Psoas muscle (tissue), 8 donors: Measurements from ENCODE around the gene SIRPA. TPM values are rescaled to one million over a fixed set of nuclear protein-coding genes. Genes with fewer than 3 reads are reported as not detected.

ENCODE experiments used
- ATAC-seq, 4 donors: fragments of 200-7000 bp; cut with Tn5 transposase; one replicate each; pipeline ENCODE4 v1.9.1; 2020; ENCODE audit warnings: moderate library complexity in 3 of 4, mild to moderate bottlenecking in 2 of 4
- DNase-seq, 2 donors: peaks; one replicate each; pipeline ENCODE4 v3.0.0-alpha.2; 2020
- H3K27ac ChIP-seq: fragments of 200-600 bp; one replicate; pipeline ENCODE4 v1.8.0; 2022
- H3K27me3 ChIP-seq, 3 donors: fragments of 200-600 bp in 1 of 3; one replicate each; pipeline versions ENCODE4 v1.6.1 to v1.8.0; 2013 to 2022; ENCODE audit warnings: low read length in 2 of 3, mild to moderate bottlenecking in 2 of 3, moderate library complexity in 1 of 3; ENCODE audit not compliant: insufficient read depth in 3 of 3
- H3K36me3 ChIP-seq, 2 donors: fragments of 200-600 bp in 1 of 2; one replicate each; pipeline versions ENCODE4 v1.6.1 to v1.8.0; 2013 to 2022; ENCODE audit warnings: low read depth in 1 of 2, mild to moderate bottlenecking in 1 of 2, moderate library complexity in 1 of 2; ENCODE audit not compliant: insufficient read depth in 1 of 2
- H3K4me1 ChIP-seq: fragments of 200-600 bp; one replicate; pipeline ENCODE4 v1.8.0; 2022
- H3K4me3 ChIP-seq: fragments of 200-600 bp; one replicate; pipeline ENCODE4 v1.8.0; 2022; ENCODE audit warnings: mild to moderate bottlenecking
- H3K9me3 ChIP-seq: fragments of 200-600 bp; one replicate; pipeline ENCODE4 v1.8.0; 2022
- WGBS, 3 donors: extraction: QIAGEN DNeasy Blood & Tissue Kit; methylation state at CpG; one replicate each; pipeline versions ENCODE4 v1.1.6 to v1.1.7; 2013; 5-methylcytosine and 5-hydroxymethylcytosine counted together
- intact Hi-C, 2 donors: fragments of 100-400 bp; cut with DNase I; formaldehyde crosslinking; loops; one replicate each; pipeline versions ENCODE4 v1.11.0 to v1.14.2; 2022
- polyA plus RNA-seq, 3 donors: library from polyadenylated mRNA; stranded (reverse); fragments of 200-250 nt; gene quantifications; one replicate each; pipeline ENCODE4 v1.2.3, GENCODE V29; 2013
- total RNA-seq, 4 donors: library from RNA; stranded (reverse); fragmentation: NEBNext Ultra II Directional in 2 of 4; extraction: Animal tissue kit (Norgen Biotek cat#: 25700) in 2 of 4; gene quantifications; one replicate each; pipeline versions ENCODE4 v1.2.1 to v1.2.4, GENCODE V29; 2021 to 2023
- TF ChIP-seq, protein P1 (sequence below): fragments of 200-600 bp; IDR thresholded peaks from one replicate; pipeline ENCODE4 v1.8.0; 2022; ENCODE audit warnings: antibody characterized with exemption
- donor health status: healthy with polysubstance abuse.
- donor health status: DM: no; HTN: no; CAD: no; lungs with moderate emphysema.
- donor health status: Bipolar disorder and iron deficiency.
- donor health status: healthy.
- donor health status: DM: yes; HTN: yes; CAD: no.
- donor health status: DM: no; HTN: no; CAD: no.
- donor health status: DM: no; HTN: no; CAD: no.
- donor health status: DM: yes; HTN: yes; CAD: no.

Gene SIRPA
- total and polyA plus RNA-seq, 7 donors: 6.2 to 42.9 (median 15.3) TPM

GRCh38 chr20:1964659-1965405, 69.6 kb downstream of the SIRPA start:
- TF ChIP-seq, protein P1, sequence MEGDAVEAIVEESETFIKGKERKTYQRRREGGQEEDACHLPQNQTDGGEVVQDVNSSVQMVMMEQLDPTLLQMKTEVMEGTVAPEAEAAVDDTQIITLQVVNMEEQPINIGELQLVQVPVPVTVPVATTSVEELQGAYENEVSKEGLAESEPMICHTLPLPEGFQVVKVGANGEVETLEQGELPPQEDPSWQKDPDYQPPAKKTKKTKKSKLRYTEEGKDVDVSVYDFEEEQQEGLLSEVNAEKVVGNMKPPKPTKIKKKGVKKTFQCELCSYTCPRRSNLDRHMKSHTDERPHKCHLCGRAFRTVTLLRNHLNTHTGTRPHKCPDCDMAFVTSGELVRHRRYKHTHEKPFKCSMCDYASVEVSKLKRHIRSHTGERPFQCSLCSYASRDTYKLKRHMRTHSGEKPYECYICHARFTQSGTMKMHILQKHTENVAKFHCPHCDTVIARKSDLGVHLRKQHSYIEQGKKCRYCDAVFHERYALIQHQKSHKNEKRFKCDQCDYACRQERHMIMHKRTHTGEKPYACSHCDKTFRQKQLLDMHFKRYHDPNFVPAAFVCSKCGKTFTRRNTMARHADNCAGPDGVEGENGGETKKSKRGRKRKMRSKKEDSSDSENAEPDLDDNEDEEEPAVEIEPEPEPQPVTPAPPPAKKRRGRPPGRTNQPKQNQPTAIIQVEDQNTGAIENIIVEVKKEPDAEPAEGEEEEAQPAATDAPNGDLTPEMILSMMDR: no peak
- 36 to 43% (median 40%) methylated on average over 14 of the region's 14 CpGs for WGBS, 3 donors
- Histone ChIP-seq H3K9me3 (no peaks in the 10 kb centered on the region), H3K36me3 (no peaks in the 10 kb centered on the region), H3K27ac (no peak overlapping the region), H3K4me3 (peak overlapping the region; percentile 39), H3K4me1 (peaks cover 7% of the 10 kb centered on the region), H3K27me3 (peaks cover 0 to 5% (median 0%) of the 10 kb centered on the region in 3 donors)
- DNase-seq (no peak), ATAC-seq (no peak)
- intact Hi-C loops: loop anchor here (1.0 to 10.0 kb wide), 4 partner anchors 122 to 208 kb away; no protein-coding TSS in a partner anchor

DNA sequence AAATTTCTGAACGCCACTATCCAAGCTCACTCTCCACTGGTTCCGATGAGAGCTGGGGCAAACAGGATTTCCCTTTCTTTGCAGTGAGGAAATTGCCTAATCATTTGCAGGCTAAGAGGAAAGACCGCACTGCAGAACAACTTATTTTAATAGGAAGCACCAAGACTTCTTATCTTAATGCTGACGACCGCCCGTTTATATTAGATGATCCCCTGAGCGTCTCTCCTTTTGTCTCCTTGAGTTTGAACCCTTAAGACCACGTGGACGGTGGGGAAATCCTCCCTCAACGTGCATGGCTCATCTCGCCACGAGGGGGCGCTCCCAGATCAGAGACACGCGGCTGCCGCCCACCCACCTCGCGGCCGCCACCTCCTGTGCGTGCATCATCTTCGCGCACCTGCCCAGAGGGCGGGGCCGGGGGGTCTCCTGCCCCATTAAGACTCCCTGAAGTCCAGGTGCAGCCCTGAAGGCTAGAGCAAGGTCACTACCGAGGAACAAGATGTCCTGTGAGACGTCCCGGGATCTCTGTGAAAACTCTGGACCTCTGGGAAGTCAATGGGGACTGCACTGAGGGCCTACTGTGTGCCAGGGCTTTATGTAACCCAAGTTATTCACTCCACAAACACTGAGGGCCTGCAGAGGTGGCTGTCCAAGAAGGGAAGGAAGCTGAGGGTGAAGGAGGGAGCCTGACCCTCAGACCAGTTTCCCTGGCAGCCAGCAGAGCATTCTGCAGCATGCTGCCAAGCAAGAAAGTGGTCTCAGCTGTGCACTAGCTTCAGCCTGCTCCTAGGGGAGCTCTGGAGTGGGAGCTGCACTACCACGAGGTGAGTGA, 70.5 kb downstream of the SIRPA start:
- Histone ChIP-seq H3K9me3 (no peaks in the 10 kb centered on the region), H3K36me3 (no peaks in the 10 kb centered on the region), H3K27ac (no peak overlapping the region), H3K4me1 (peaks cover 7% of the 10 kb centered on the region), H3K4me3 (peak overlapping the region; percentile 39), H3K27me3 (peaks cover 0 to 5% (median 0%) of the 10 kb centered on the region in 3 donors)
- 4 to 7% (median 6%) methylated on average over 28 of the region's 28 CpGs for WGBS, 3 donors
- ATAC-seq (peak; percentile 79 to 98 (median 90)), DNase-seq (peak; percentile 79 to 86)
- TF ChIP-seq, protein P1: peak; percentile 94
- intact Hi-C loops: loop anchor here (1.0 to 10.0 kb wide), 4 partner anchors 122 to 207 kb away; no protein-coding TSS in a partner anchor

- peaks cover 0 to 7% (median 3%) of the 10 kb centered on the region in 3 donors for H3K27me3 ChIP-seq
- no peaks in the 10 kb centered on the region for H3K9me3 ChIP-seq
- H3K27ac ChIP-seq: no peak overlapping the region
- WGBS, 3 donors: 68 to 79% (median 72%) methylated on average over 4 of the region's 4 CpGs
- intact Hi-C loops: loop anchor here in 1 of 2 donors (5.0 to 10.0 kb wide), 2 partner anchors 118 to 164 kb away; no protein-coding TSS in a partner anchor
- H3K36me3 ChIP-seq: no peaks in the 10 kb centered on the region
- DNase-seq (no peak), ATAC-seq (no peak)
- TF ChIP-seq, protein P1: no peak
- peaks cover 7% of the 10 kb centered on the region for H3K4me1 ChIP-seq
- H3K4me3 ChIP-seq: no peak overlapping the region
Measured at GRCh38 chr20:1968964-1969363, 73.8 kb downstream of the SIRPA start.

- TF ChIP-seq, protein P1: no peak
- Histone ChIP-seq H3K36me3 (no peaks in the 10 kb centered on the region), H3K27ac (no peak overlapping the region), H3K27me3 (peaks cover 0 to 7% (median 3%) of the 10 kb centered on the region in 3 donors), H3K4me3 (no peak overlapping the region), H3K9me3 (no peaks in the 10 kb centered on the region), H3K4me1 (no peaks in the 10 kb centered on the region)
- DNase-seq (no peak), ATAC-seq (no peak)
- intact Hi-C loops: no loop called here
- 73 to 79% (median 75%) methylated on average over 5 of the region's 5 CpGs for WGBS, 3 donors
Measured at GRCh38 chr20:1971893-1972586, 76.8 kb downstream of the SIRPA start.
